Ovary (tissue), 9 donors: Measurements from ENCODE around the gene THBS3. TPM values are rescaled to one million over a fixed set of nuclear protein-coding genes. Genes with fewer than 3 reads are reported as not detected.

Experiments used
- DNase-seq, 5 donors: peaks; one replicate each; pipeline ENCODE4 v3.0.0-alpha.2; 2019 to 2020
- H3K27ac ChIP-seq, 2 donors: fragments of 200-600 bp; one replicate each; pipeline versions ENCODE4 v1.5.1 to v1.8.0; 2019 to 2022
- H3K27me3 ChIP-seq: fragments of 200-600 bp; one replicate; pipeline ENCODE4 v1.8.0; 2022
- H3K36me3 ChIP-seq: fragments of 200-600 bp; sonication (generic); one replicate; pipeline ENCODE4 v1.5.1; 2019
- H3K4me1 ChIP-seq: one replicate; pipeline ENCODE4 v1.8.1; 2013; ENCODE audit warnings: mild to moderate bottlenecking, moderate library complexity; ENCODE audit not compliant: insufficient read depth
- H3K4me3 ChIP-seq: fragments of 200-600 bp; sonication (generic); one replicate; pipeline ENCODE4 v1.5.1; 2017
- H3K9me3 ChIP-seq, 2 donors: fragments of 200-600 bp in 1 of 2; sonication (generic) in 1 of 2; one replicate each; pipeline versions ENCODE4 v1.5.1 to v1.8.1; 2013 to 2019; ENCODE audit warnings: mild to moderate bottlenecking in 1 of 2, moderate library complexity in 1 of 2
- EP300 ChIP-seq: sonication (generic); formaldehyde crosslinking; IDR thresholded peaks from one replicate; pipeline ENCODE4 v1.6.1; 2017; ENCODE audit warnings: antibody characterized with exemption
- POLR2A ChIP-seq: fragments of 450-650 bp; IDR thresholded peaks from one replicate; pipeline ENCODE4 v1.6.1; 2017; ENCODE audit warnings: antibody characterized with exemption, mild to moderate bottlenecking, moderate library complexity
- WGBS, 3 donors: extraction: QIAGEN DNeasy Blood & Tissue Kit in 1 of 3; methylation state at CpG; one replicate each; pipeline versions ENCODE4 v1.1.5 to v1.1.7; 2013 to 2017; 5-methylcytosine and 5-hydroxymethylcytosine counted together
- intact Hi-C, 4 donors: fragments of 100-400 bp; cut with DNase I; formaldehyde crosslinking; loops; one replicate each; pipeline versions ENCODE4 v1.11.0 to v1.15.1; 2022 to 2023
- polyA plus RNA-seq, 2 donors: library from polyadenylated mRNA; stranded (reverse); fragments of 200-250 nt in 1 of 2; fragments of 350-450 nt in 1 of 2; fragmentation: Illumina TruSeq in 1 of 2; extraction: RNeasy Lipid Tissue Mini Kit (QIAGEN cat#74804) in 1 of 2; gene quantifications; one replicate each; pipeline ENCODE4 v1.2.3, GENCODE V29; 2013 to 2014
- total RNA-seq, 7 donors: library from RNA; depleted of rRNA in 2 of 7; stranded (reverse); fragments of >200 nt in 2 of 7; fragmentation: NEBNext Ultra II Directional in 3 of 7; extraction: Animal tissue kit (Norgen Biotek cat#: 25700) in 3 of 7; gene quantifications; one replicate each; pipeline versions ENCODE4 v1.1.0 to v1.2.4, GENCODE V29; 2016 to 2023
- TF ChIP-seq, protein P1 (sequence below), 3 donors: fragments of 450-650 bp in 2 of 3; fragments of 200-600 bp in 1 of 3; IDR thresholded peaks; one replicate each; pipeline versions ENCODE4 v1.5.1 to v1.8.0; 2016 to 2022; ENCODE audit warnings: antibody characterized with exemption in 3 of 3, mild to moderate bottlenecking in 1 of 3
- donor health status: DM: no; HTN: no; CAD: no; lungs with moderate emphysema.
- donor health status: DM: no; HTN: no; CAD: no.
- donor health status: Bipolar disorder and iron deficiency.
- donor health status: DM: yes; HTN: yes; CAD: no.
- donor health status: DM: no; HTN: no; CAD: no.
- donor health status: DM: yes; HTN: yes; CAD: no.

Gene THBS3
- total and polyA plus RNA-seq, 9 donors, result 19.9 to 50.2 (median 28.2) TPM

- intact Hi-C loops, result loop anchor here in 1 of 4 donors (10.0 kb wide), 2 partner anchors 149 to 419 kb away; partner anchors contain the start of gene RUSC1
- no peaks in the 10 kb centered on the region for H3K36me3 ChIP-seq
- H3K4me1 ChIP-seq, result no peaks in the 10 kb centered on the region
- H3K27ac ChIP-seq, result no peak overlapping the region
- DNase-seq, result peak in 2 of 5 donors; percentile 23 to 24
- no peak overlapping the region for H3K4me3 ChIP-seq
- whole genome bisulfite sequencing, 3 donors, result 77 to 84% (median 78%) methylated on average over 11 to 12 of the region's 12 CpGs
- H3K27me3 ChIP-seq, result no peaks in the 10 kb centered on the region
- H3K9me3 ChIP-seq, result no peaks in the 10 kb centered on the region
- TF ChIP-seq POLR2A (no peak), EP300 (no peak)
Measured at GRCh38 chr1:155175281-155175926, 32.3 kb downstream of the THBS3 start.

- intact Hi-C loops, result loop anchor here in 2 of 4 donors (5.0 to 10.0 kb wide), 3 partner anchors 37 to 420 kb away; partner anchors contain the start of genes RUSC1 (in 1 of the 2) and SLC50A1 (in 1 of the 2)
Measured at GRCh38 chr1:155174324-155175280, 33.1 kb downstream of the THBS3 start.

GRCh38 chr1:155173478-155174323 is 34.0 kb downstream of the THBS3 start, which contains the start of gene TRIM46:
Gene TRIM46, plus strand, starts transcription at chr1:155173849. Its CDS starts 118 bp downstream, at chr1:155173967.
- H3K27me3 ChIP-seq, result no peaks in the 10 kb centered on the region
- H3K36me3 ChIP-seq, result no peaks in the 10 kb centered on the region
- TF ChIP-seq, protein P1, sequence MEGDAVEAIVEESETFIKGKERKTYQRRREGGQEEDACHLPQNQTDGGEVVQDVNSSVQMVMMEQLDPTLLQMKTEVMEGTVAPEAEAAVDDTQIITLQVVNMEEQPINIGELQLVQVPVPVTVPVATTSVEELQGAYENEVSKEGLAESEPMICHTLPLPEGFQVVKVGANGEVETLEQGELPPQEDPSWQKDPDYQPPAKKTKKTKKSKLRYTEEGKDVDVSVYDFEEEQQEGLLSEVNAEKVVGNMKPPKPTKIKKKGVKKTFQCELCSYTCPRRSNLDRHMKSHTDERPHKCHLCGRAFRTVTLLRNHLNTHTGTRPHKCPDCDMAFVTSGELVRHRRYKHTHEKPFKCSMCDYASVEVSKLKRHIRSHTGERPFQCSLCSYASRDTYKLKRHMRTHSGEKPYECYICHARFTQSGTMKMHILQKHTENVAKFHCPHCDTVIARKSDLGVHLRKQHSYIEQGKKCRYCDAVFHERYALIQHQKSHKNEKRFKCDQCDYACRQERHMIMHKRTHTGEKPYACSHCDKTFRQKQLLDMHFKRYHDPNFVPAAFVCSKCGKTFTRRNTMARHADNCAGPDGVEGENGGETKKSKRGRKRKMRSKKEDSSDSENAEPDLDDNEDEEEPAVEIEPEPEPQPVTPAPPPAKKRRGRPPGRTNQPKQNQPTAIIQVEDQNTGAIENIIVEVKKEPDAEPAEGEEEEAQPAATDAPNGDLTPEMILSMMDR (IDR thresholded peaks at IDR 0.05), result peak in 1 of 3 donors; percentile 4
- TF ChIP-seq EP300, result no peak
- intact Hi-C loops, result loop anchor here in 2 of 4 donors (5.0 to 10.0 kb wide), 3 partner anchors 36 to 421 kb away; partner anchors contain the start of genes RUSC1 (in 1 of the 2) and SLC50A1 (in 1 of the 2)
- H3K4me3 ChIP-seq, result peak within 1 kb of the TSS; percentile 95
- peak within 1 kb of the TSS; percentile 56 to 80 for H3K27ac ChIP-seq
- no peaks in the 10 kb centered on the region for H3K9me3 ChIP-seq
- 1 to 3% (median 2%) methylated on average over 38 of the region's 38 CpGs for WGBS, 3 donors
- no peaks in the 10 kb centered on the region for H3K4me1 ChIP-seq
- peak in 2 of 5 donors; percentile 51 to 53 for DNase-seq

More at GRCh38 chr1:155174324-155175280, 33.1 kb downstream of the THBS3 start:
- H3K27me3 ChIP-seq, result no peaks in the 10 kb centered on the region
- H3K4me3 ChIP-seq, result peak overlapping the region; percentile 95
- H3K36me3 ChIP-seq, result no peaks in the 10 kb centered on the region
- H3K27ac ChIP-seq, result no peak overlapping the region
- TF ChIP-seq POLR2A (no peak), EP300 (no peak)
- WGBS, 3 donors, result 4 to 8% (median 5%) methylated on average over 32 to 35 of the region's 35 CpGs
- no peaks in the 10 kb centered on the region for H3K9me3 ChIP-seq
- H3K4me1 ChIP-seq, result no peaks in the 10 kb centered on the region
- peak in 2 of 5 donors; percentile 45 to 49 for DNase-seq

GRCh38 chr1:155172732-155173477 is 34.8 kb downstream of the THBS3 start, which contains the start of gene KRTCAP2:
Gene KRTCAP2, minus strand, starts transcription at chr1:155173304. Its CDS starts 80 bp downstream, at chr1:155173224.
- WGBS, 3 donors, result 0 to 1% (median 1%) methylated on average over 49 to 57 of the region's 57 CpGs
- no peaks in the 10 kb centered on the region for H3K27me3 ChIP-seq
- DNase-seq, result peak; percentile 94 to 96 (median 96)
- peak within 1 kb of the TSS; percentile 95 for H3K4me3 ChIP-seq
- no peaks in the 10 kb centered on the region for H3K4me1 ChIP-seq
- intact Hi-C loops, result loop anchor here in 2 of 4 donors (5.0 to 10.0 kb wide), 3 partner anchors 36 to 422 kb away; partner anchors contain the start of genes RUSC1 (in 1 of the 2) and SLC50A1 (in 1 of the 2)
- no peaks in the 10 kb centered on the region for H3K36me3 ChIP-seq
- peak within 1 kb of the TSS; percentile 56 to 80 for H3K27ac ChIP-seq
- H3K9me3 ChIP-seq, result no peaks in the 10 kb centered on the region
- TF ChIP-seq EP300 (no peak), POLR2A (peak; percentile 72)
- TF ChIP-seq, protein P1 (IDR thresholded peaks at IDR 0.05), result peak; percentile 92 to 98 (median 96)
